8988T (cell line): ENCODE measurements around the gene SIN3A.

Source experiments
- DNase-seq: peaks from one replicate; pipeline ENCODE4 v3.0.0; 2011

SIN3A gene

GRCh38 chr15:75371901-75372688 lies 79.4 kb downstream of the SIN3A start:
- DNase-seq, result no peak

GRCh38 chr15:75371486-75371885 lies 80.0 kb downstream of the SIN3A start:
- DNase-seq, result no peak

DNA sequence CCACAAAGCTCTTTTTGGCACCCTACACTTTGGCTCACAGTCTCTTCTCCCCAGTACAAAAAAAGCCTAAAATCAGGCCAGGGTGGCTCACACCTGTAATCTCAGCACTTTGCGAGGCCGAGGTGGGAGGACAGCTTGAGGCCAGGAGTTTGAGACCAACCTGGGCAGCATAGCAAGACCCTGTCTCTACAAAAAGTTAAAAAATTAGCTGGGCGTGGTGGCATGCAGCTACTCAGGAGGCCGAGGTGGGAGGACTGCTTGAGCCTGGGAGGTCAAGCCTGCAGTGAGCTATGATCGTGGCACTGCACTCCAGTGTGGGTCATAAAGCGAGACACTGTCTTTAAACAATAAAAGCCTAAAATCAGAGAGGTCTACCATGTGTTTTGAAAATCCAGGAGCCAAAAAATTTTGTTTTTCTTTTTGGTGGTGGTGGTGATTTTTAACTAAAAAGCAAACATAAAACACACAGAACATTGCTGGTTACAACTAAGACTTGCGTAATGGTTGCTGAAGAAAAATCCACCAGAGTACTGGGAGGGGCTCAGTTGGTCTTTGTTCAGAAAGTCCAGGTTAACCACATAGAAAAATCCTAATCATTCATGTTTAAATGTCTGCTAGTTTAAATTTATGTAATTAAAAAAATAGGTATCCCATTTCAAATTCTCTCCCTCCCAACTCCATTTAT lies 81.5 kb downstream of the SIN3A start:
- DNase-seq, result no peak

DNA sequence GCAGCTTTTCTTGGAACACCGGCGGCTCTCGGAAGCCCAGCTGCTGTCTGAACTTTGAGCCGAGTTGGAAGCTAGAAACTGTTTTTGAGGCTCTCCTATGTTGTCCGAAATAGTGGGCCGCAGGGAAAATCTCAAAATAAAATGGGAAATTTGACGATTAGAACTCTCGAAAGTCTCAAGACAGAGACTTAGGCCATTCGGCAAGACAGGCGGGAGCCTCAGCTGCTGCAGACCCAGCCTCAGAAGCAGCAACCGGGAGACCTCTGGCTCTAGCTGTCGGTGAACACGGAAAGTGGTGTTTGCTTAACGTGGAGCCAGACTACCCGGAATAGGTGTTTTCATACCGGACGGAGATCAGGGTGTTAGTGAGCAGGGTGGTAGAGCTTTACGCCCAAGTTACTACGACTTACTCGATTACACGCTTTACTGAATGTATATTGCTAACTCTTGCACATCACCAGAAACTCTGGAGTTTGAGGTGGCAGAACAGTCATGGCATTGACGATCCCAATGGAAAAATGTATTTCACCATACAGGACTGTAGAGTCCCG lies 82.7 kb downstream of the SIN3A start:
- no peak for DNase-seq

DNA sequence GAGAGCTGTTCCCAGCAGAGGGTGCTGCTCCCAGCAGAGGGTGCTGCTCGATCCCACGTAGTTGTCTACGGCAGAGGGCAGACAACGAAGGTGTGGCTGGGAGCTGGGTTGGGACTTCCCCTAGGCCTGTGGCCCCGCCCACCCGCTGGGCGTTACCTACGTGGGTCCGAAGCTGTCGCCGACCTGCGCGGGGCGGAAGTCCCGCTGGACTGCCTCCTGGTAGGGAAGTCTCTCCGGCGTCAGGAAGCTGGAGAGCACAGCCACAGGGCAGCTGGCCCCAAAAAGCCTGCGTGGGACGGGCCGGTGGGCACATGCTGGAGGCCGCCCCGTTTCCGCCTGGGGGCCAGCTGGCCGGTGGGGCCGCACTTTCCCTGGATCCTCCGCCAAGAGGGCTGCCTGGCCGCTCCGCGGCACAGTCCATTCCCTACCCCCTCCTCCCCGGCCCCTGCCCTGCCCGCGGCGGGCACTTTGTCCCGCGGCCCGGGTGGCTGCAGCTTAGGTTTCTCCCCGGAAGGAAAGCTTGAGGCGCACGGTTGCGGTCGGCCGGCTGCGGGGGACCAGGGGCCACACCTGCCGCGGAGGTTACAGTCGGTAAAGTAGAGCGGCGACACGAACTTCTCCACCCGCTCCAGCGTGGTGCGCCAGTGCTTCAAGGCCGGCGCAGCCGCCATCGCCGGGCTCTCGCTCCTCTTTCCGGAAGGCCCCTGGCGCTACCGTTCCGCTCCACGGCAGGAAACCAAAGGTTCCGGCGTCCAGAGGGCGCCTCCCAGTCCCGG lies 83.4 kb downstream of the SIN3A start, which contains the start of gene MAN2C1:
Gene MAN2C1 (minus strand): TSS at position 695 of the 776 bp plus-strand sequence. CDS start 24 bp downstream, at position 671.
- DNase-seq, result peak; percentile 71

- no peak for DNase-seq
Measured at GRCh38 chr15:75367406-75367912, 84.0 kb downstream of the SIN3A start.

GRCh38 chr15:75367006-75367405 lies 84.5 kb downstream of the SIN3A start:
- DNase-seq, result no peak

DNA sequence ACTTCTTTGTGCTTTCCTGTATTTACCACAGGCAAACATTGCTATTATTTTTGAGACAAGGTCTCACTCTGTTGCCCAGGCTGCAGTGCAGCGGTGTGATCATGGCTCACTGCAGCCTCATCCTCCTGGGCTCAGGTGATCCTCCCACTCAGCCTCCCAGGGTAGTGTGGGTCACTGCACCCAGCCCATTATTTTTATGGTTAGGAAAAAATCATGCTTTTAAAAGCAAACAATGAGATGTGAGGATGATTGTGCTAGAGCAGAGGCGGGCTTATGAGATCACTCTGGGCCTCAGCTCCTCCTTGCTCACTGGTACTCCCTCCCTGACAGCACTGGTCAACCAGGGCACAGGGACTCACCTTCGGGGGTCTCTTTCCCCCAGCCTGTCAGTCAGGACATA lies 85.3 kb downstream of the SIN3A start:
- no peak for DNase-seq

DNA sequence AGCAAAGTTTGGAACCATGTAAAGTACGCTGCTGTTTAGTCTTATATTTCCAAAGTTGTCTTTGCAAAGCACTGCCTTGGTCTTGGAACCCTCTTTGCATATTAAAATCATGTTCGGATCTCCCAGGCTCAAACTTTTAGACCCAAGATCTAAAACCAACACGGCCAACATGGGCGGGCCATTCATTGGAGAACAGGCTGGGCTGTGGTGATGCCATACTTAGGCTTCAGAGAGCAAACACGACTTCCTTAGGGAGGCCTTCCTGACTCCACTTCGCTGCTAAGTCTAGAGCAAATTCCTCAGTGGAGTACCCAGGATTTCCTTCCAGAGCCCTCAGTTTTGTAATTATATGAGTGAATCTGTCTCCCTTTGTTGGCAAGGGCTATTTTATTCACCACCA lies 86.6 kb downstream of the SIN3A start:
- no peak for DNase-seq

DNA sequence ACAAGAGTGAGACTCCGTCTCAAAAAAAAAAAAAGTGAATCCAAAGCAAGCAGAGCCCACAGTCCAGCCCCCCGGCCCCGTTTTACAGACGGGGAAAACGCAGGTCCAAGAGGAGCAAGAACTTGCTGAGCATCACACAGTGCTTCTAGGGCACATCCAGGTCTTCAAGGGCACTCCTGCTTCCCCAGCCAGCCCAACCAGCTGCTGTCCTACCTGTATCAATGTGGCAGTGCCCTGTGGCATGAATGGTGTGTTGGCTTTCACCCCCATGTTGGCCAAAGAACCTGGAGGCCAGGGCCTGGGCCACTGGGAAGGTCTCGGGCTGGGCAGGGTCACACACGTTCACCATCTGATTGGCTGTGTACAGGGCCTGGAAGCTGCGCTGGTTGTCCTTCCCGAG lies 87.7 kb downstream of the SIN3A start:
- DNase-seq, result no peak

GRCh38 chr15:75362642-75363249 lies 88.7 kb downstream of the SIN3A start:
- no peak for DNase-seq

DNA sequence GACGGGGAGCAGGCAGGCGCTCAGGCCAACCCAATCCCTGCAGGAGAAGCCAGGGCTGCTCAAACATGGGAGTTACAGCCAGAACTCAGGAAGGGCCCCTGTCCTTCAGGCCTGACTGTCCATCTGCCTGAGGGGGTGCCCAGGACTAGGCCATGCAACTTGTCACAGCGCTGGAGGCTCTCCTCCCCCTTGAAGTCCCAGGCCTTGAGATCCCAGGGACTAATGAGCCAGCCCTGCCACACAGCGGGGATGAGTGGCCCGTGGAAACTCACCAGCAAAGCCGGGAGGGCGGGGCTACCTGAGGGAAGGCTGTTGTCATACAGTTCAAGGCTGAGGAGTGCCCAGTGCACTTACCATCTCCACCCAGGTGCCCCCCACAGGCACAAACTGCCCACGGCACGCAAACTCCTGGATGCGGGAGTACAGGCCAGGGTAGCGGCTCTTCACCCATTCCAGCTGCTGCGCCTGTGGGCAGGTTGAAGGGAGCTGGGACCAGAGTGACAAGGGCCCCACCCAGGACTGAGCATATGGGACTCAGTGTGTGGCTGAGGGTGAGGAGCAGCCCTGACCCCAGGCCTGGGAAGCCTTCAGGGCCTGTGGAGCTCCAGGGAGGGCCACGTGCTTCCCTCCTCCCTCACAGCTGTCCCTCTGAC lies 89.4 kb downstream of the SIN3A start:
- no peak for DNase-seq

GRCh38 chr15:75361361-75361988 lies 90.0 kb downstream of the SIN3A start:
- no peak for DNase-seq

- DNase-seq, result no peak
Measured at GRCh38 chr15:75360856-75361255, 90.6 kb downstream of the SIN3A start.

GRCh38 chr15:75360391-75360790 lies 91.1 kb downstream of the SIN3A start:
- no peak for DNase-seq

- DNase-seq, result no peak
Measured at GRCh38 chr15:75359537-75360250, 91.8 kb downstream of the SIN3A start.

GRCh38 chr15:75358771-75359536 lies 92.5 kb downstream of the SIN3A start:
- DNase-seq, result no peak

DNA sequence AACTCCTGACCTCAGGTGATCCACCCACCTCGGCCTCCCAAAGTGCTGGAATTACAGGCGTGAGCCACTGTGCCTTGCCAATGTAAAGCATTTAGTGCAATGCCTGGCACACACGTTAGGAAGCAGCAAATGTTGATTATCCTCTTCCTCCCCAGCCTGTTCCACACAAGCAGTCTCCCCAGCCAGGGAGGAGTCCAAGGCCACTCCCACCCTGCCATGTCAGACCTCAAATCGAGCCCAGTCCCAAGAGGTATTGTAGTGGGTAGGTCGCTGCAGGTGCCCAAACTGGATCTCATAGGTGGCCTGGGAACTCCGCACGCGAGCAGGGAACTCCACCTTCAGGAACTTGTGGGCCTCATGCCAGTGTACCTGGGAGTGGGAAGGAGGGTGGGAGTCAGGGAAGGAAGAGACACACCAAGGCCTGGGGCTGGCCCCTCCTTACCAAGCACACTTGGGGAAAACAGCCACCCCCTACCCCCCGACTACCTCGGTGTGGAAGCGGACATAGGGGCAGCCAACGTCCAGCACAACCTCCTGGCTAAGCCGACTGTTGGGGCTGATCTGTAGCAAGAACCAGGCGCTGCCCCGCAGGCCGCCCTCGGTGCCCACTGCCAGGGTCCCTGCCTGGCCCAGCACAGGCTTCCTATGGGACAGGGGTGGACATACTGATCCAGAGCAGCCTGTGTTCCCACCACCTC lies 93.4 kb downstream of the SIN3A start:
- DNase-seq, result no peak

- no peak for DNase-seq
Measured at GRCh38 chr15:75356517-75356916, 95.0 kb downstream of the SIN3A start.
